T-helper 17 cell (primary cell): ENCODE results near the gene THAP4. TPM values are rescaled to one million over a fixed set of nuclear protein-coding genes. Genes with fewer than 3 reads are reported as not detected.

ENCODE experiments used
- ATAC-seq: fragments of 150-1000 bp; cut with Tn5 transposase; 2 replicates; pipeline ENCODE4 v1.10.0; 2021; ENCODE audit warnings: mild to moderate bottlenecking, moderate library complexity
- DNase-seq, 3 donors: peaks; one replicate each; pipeline versions ENCODE4 v3.0.0 to v3.0.0-alpha.2; 2020 to 2021
- H3K9me3 ChIP-seq: one replicate; pipeline ENCODE4 v1.7.0; 2013; ENCODE audit warnings: low read length, mild to moderate bottlenecking; ENCODE audit not compliant: control insufficient read depth, poor library complexity, severe bottlenecking
- H3K27ac Mint-ChIP-seq: one replicate; pipeline ENCODE4 v1.8.0; 2022; ENCODE audit warnings: mild to moderate bottlenecking, moderate library complexity, mixed read lengths
- H3K27me3 Mint-ChIP-seq: one replicate; pipeline ENCODE4 v1.8.0; 2022; ENCODE audit warnings: mixed read lengths
- H3K36me3 Mint-ChIP-seq: one replicate; pipeline ENCODE4 v1.8.0; 2022; ENCODE audit warnings: low read depth, mixed read lengths
- H3K4me1 Mint-ChIP-seq: one replicate; pipeline ENCODE4 v1.8.0; 2022; ENCODE audit warnings: mild to moderate bottlenecking, mixed read lengths
- H3K4me3 Mint-ChIP-seq: one replicate; pipeline ENCODE4 v1.8.0; 2022; ENCODE audit warnings: mild to moderate bottlenecking, moderate library complexity, mixed read lengths
- total RNA-seq, 4 donors: library from RNA in 2 of 4; stranded (reverse) in 2 of 4; gene quantifications; one replicate each; pipeline ENCODE4 v1.2.3 and lab custom pipeline; 2022 to 2026

The THAP4 gene, protein sequence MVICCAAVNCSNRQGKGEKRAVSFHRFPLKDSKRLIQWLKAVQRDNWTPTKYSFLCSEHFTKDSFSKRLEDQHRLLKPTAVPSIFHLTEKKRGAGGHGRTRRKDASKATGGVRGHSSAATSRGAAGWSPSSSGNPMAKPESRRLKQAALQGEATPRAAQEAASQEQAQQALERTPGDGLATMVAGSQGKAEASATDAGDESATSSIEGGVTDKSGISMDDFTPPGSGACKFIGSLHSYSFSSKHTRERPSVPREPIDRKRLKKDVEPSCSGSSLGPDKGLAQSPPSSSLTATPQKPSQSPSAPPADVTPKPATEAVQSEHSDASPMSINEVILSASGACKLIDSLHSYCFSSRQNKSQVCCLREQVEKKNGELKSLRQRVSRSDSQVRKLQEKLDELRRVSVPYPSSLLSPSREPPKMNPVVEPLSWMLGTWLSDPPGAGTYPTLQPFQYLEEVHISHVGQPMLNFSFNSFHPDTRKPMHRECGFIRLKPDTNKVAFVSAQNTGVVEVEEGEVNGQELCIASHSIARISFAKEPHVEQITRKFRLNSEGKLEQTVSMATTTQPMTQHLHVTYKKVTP
- total RNA-seq (10 to 100 TPM; 28.0 to 36.9 TPM), total RNA-seq (lab: John Stamatoyannopoulos, UW) (28.3 to 34.6 reads per million in 2 donors)

DNA sequence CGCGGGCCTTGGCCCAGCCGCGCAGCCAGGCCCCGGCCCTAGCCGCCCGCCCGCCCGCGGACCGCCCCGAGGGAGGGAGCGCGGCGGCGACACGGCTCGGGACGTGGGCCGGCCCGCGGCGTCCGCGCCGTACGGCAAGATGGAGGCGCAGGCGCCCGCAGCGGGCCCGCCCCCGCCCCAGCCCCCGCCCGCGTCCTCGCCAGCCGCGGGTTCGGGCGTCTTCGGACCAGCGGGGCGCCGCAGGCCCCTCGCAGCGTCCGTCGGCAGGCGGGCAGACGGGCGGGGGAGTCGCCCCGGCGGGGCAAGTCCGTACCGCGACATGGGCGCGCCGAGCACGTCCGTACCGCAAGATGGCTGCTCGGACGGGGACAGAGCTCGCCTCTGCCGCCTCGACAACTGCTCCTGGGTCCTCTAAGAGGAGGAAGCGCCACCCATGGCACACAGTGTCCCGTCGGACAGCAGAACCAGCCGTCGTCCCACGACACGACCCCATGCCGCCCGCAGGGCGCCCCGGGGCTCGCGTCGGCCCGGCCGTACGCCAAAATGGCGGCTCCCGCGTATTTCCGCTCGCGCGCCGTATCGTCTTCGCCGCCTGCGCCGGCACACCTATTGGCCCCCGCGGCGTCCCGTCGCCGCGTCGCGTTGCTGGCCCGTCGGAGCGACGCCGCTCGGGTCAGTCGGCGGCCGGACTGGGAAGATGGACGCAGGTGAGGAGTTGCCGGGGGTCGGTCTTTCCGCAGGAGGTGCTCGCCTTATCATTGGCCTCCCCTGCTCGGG, at the start of gene THAP4, which contains the start of gene ATG4B:
TSS of gene THAP4 (minus strand) at position 141 of the 777 bp plus-strand sequence. CDS start 141 bp downstream, outside the sequence.
TSS of gene ATG4B (plus strand) at position 676 of the 777 bp plus-strand sequence. CDS start at position 698, 22 bp downstream.
- peak; percentile 63 to 71 (median 67) for DNase-seq
- Mint-ChIP-seq H3K27me3 (no peaks in the 10 kb centered on the region), H3K4me3 (peak within 1 kb of the TSS; percentile 96), H3K27ac (peak within 1 kb of the TSS; percentile 93), H3K36me3 (peaks cover 10% of the 10 kb centered on the region), H3K4me1 (peaks cover 38% of the 10 kb centered on the region)
- peak; percentile 76 for ATAC-seq
- no peaks in the 10 kb centered on the region for H3K9me3 ChIP-seq

DNA sequence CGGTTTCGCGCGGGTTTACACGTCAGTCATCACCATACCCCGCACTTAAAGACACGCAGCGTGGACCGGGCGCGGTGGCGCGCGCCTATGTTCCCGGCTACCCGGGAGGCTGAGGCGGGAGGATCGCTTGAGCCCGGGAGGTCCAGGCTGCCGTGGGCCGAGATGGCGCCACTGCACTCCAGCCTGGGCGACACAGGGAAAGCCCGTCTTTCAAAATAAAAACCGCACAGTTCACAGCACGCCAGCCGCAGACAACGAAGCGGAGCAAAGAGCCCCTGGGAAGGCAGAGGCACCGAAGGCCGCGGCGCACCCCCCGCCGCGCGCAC, 49.3 kb upstream of the THAP4 start:
- Mint-ChIP-seq H3K27ac (peak overlapping the region; percentile 57), H3K4me3 (peak overlapping the region; percentile 96), H3K36me3 (no peaks in the 10 kb centered on the region), H3K27me3 (no peaks in the 10 kb centered on the region), H3K4me1 (peaks cover 14% of the 10 kb centered on the region)
- DNase-seq, result no peak
- ATAC-seq, result no peak
- H3K9me3 ChIP-seq, result no peaks in the 10 kb centered on the region

DNA sequence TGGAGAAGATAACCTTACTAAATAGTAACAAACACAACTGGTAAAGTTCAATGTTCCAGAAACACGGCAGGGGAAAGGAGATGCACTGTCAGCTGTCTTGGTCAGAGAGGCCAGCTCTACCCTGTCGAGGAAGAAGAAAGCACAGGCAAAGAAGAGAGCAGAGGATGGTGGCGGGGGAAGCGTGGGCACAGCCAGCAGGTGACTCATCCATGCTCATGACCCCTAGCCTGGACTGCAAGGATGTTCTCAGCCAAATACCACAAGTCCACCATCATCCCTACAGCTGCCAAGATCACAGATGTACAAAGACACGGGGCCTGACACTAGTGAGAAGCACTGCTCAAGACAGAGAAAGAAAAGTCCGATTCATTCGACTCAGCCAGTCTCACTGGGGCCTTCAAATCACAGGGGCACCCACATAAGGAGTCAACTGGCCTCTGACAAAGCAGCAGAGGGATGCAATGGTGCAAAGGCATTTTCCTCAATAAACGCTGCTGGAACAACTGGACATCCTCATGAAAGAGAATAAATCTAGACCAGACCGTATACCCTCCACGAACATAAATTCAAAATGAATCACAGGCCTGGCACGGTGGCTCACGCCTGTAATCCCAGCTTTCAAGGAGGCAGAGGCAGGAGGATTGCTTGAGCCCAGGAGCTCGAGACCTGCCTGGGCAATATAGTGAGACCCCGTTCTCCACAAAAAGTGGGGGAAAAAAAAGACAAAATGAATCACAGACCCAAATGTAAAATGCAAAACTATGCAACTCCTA, 44.1 kb upstream of the THAP4 start:
- H3K27ac Mint-ChIP-seq, result peak overlapping the region; percentile 37
- H3K27me3 Mint-ChIP-seq, result no peaks in the 10 kb centered on the region
- H3K36me3 Mint-ChIP-seq, result no peaks in the 10 kb centered on the region
- H3K4me3 Mint-ChIP-seq, result no peak overlapping the region
- no peaks in the 10 kb centered on the region for H3K9me3 ChIP-seq
- H3K4me1 Mint-ChIP-seq, result peaks cover 9% of the 10 kb centered on the region
- no peak for ATAC-seq
- no peak for DNase-seq

DNA sequence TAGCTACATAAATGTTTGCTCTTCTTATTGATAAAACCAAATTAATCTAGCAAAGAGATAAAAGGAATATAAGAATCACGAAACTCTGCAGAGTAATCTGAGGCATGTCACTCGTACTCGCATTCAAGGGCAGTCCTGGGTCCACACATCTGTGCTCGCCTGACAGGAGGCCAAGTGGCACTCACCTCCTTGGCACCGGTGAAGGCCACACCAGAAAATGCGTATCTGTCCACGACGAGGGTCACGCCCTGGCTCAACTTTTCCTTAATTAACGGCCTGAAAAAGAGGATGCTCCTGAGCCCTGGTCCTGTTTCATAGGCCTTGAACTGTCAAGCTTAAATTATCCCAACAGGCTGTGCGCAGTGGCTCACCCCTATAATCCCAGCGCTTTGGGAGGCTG, 43.1 kb upstream of the THAP4 start:
- Mint-ChIP-seq H3K27ac (peak overlapping the region; percentile 67), H3K4me3 (no peak overlapping the region), H3K27me3 (no peaks in the 10 kb centered on the region), H3K4me1 (peaks cover 7% of the 10 kb centered on the region), H3K36me3 (no peaks in the 10 kb centered on the region)
- no peak for ATAC-seq
- DNase-seq, result no peak
- H3K9me3 ChIP-seq, result no peaks in the 10 kb centered on the region

DNA sequence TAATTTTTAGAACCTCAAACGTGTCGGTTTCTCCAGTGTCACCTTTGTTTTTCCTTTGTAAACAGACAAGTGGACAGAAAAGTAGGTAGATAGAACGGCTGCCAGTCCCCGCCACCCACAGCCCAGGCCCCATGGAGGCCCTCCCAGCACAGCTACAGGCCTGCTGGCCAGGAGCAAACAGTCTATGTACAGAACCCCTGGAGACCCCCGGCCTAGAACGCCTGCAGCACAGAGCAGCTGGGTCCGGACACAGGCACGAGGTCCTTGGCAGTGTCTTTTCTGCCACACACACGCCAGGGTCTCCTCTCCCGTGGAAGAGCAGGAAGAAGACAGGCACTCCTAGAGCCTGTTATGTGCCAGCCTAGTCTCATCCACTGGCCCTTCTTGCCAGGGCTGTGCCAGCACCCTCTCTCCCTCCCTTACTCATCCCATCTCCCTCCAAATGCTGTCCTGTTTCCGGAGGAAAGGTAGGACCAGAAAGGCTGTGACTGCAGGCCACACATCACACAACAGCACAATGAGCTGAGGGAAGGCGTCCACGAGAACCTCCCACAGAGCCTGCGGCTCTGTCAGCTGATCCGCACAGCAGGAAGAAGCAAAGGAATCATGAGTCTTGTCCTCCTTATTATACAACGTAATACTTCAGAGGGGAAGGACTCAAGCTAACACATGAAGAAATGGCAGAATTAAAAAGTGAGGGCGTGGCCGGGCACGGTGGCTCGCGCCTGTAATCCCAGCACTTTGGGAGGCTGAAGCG, 42.0 kb upstream of the THAP4 start:
- H3K4me3 Mint-ChIP-seq, result peak overlapping the region; percentile 43
- DNase-seq (no peak), ATAC-seq (no peak)
- no peaks in the 10 kb centered on the region for H3K36me3 Mint-ChIP-seq
- no peaks in the 10 kb centered on the region for H3K9me3 ChIP-seq
- peaks cover 4% of the 10 kb centered on the region for H3K4me1 Mint-ChIP-seq
- no peaks in the 10 kb centered on the region for H3K27me3 Mint-ChIP-seq
- H3K27ac Mint-ChIP-seq, result peak overlapping the region; percentile 67

DNA sequence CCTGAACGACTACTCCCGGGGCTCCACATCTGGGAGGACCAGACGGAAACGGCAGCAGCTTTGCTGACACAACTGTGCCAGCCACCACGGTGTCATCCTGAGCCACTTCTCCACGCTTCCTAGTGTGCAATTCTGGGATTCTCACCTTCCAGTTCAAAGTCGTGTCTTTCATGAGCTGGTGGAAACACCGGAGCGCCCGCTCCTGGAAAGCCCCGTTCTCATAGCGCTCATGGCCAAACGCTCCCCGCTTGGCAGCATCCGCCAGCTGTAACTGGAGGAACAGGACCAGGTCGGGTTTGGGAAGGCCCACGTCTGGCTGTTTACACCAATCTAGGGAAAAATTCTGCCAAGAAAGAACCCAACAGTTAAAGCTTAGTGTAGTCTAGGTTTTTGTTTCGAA, 41.3 kb upstream of the THAP4 start:
- H3K36me3 Mint-ChIP-seq, result no peaks in the 10 kb centered on the region
- ATAC-seq (no peak), DNase-seq (no peak)
- no peaks in the 10 kb centered on the region for H3K9me3 ChIP-seq
- H3K4me3 Mint-ChIP-seq, result no peak overlapping the region
- no peak overlapping the region for H3K27ac Mint-ChIP-seq
- H3K27me3 Mint-ChIP-seq, result no peaks in the 10 kb centered on the region
- H3K4me1 Mint-ChIP-seq, result peaks cover 11% of the 10 kb centered on the region

DNA sequence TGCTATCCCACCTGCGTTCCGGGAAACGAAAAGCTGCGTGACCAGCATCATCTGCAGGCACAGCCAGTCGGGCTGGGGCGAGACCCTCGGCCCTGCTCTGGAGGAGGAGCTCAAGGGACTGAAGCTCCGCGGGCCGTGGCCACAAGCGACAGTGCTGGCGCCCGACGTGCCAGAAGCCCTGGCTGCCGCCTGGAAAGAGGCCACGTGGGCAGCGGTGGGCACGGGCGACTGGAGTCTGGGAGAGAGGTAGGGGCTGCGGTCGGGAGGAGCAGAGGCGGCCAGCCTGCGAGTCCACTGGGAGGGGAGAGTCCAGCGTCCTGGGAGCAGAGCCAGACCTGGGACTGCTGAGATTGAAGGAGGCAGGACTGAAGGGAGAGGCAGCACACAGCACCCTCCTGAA, 40.4 kb upstream of the THAP4 start:
- no peak overlapping the region for H3K4me3 Mint-ChIP-seq
- H3K4me1 Mint-ChIP-seq, result peaks cover 11% of the 10 kb centered on the region
- no peaks in the 10 kb centered on the region for H3K27me3 Mint-ChIP-seq
- no peak for ATAC-seq
- no peaks in the 10 kb centered on the region for H3K36me3 Mint-ChIP-seq
- H3K27ac Mint-ChIP-seq, result no peak overlapping the region
- no peaks in the 10 kb centered on the region for H3K9me3 ChIP-seq
- DNase-seq, result no peak

DNA sequence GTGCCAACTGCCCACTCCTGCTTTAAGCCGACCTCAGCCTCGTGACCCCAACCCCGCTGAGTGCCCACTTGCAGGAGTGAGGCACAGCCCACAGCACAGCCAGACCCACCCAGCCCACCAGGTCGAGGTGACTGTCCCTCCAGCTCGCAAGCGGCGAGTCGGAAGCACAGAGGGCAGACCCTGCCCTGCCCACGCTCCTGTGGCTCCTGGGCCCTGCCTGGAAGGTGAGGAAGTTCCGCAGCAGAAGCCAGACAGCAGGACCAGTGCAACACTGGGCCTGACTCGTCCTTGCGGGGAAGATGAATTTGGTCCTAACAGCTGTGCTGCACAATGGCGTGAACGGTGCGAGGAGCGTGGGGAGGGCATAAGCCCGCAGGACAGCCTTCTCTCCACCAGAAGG, 39.7 kb upstream of the THAP4 start:
- ATAC-seq, result no peak
- Mint-ChIP-seq H3K4me1 (peaks cover 13% of the 10 kb centered on the region), H3K27ac (no peak overlapping the region)

DNA sequence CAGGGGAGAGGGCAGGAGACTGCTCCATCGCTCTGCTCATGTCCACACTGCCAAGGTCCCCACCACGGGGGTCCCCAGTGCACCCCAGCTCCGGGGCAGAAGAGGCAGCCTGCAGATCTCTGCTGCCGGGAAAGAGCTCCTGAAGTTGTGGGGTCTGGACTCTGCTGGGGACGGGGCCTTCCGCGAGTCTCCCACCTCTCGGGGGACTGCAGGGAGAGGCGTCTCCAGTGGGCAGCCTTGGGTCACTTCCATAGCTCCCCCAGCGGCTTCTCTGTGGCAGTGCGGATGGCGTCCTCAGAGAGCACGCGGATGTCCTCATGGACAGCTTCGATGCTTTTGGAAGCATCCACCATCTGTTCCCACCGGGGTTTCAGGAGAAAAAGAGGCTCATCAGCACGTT, 38.9 kb upstream of the THAP4 start:
- no peaks in the 10 kb centered on the region for H3K9me3 ChIP-seq
- Mint-ChIP-seq H3K27me3 (no peaks in the 10 kb centered on the region), H3K4me1 (peaks cover 13% of the 10 kb centered on the region), H3K27ac (no peak overlapping the region), H3K4me3 (no peak overlapping the region), H3K36me3 (no peaks in the 10 kb centered on the region)
- no peak for ATAC-seq
- no peak for DNase-seq

More for the DNA sequence above, 39.7 kb upstream of the THAP4 start:
- Mint-ChIP-seq H3K4me3 (no peak overlapping the region), H3K36me3 (no peaks in the 10 kb centered on the region), H3K27me3 (no peaks in the 10 kb centered on the region)
- no peak for DNase-seq
- H3K9me3 ChIP-seq, result no peaks in the 10 kb centered on the region

DNA sequence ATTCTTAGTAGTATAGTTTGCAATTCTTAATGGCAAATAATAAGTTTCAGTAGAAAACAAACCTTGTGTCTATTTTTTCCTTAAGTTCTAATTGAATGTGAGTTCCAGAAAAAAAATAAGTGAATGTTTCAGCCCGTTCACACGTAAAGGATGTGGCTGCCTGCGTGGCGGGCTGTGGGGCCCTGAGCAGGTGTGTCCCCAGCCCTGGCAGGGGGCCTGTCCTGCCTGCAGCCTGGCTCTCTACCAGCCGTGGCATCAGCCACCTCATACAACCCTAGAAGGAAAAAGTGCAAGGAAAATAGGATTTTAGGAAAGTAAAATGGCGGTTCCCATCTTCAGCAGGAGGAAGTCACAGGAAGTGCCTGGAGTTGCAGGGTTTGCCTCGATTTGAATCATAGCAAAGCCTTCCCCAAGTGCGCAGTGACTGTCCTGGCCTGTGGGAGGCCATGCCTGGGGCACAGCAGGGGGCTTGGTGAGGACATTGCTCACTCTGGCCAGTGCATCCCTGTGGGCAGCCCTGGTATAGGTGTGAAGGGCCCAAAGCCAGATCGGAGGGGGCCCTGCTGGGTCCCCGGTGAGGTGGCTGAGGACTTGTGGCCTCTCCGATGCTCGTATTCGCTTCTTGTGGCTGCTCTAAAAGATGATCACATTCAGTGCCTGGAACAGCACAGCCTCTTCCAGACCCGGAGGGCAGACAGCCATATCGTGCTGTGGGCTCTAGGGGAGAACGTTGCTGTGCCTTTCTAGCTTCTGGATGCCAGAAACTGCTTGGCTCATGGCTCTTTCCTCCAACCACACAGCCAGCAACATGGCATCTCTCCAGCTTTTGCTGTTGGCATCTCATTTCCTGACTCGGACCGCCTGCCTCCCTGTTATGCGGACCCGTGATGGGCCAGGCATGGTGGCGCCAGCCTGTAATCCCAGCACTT, 37.1 kb upstream of the THAP4 start:
- no peaks in the 10 kb centered on the region for H3K27me3 Mint-ChIP-seq
- ATAC-seq (no peak), DNase-seq (no peak)
- no peaks in the 10 kb centered on the region for H3K36me3 Mint-ChIP-seq
- peaks cover 9% of the 10 kb centered on the region for H3K4me1 Mint-ChIP-seq
- H3K4me3 Mint-ChIP-seq, result peak overlapping the region; percentile 58
- H3K9me3 ChIP-seq, result no peaks in the 10 kb centered on the region
- H3K27ac Mint-ChIP-seq, result peak overlapping the region; percentile 67

DNA sequence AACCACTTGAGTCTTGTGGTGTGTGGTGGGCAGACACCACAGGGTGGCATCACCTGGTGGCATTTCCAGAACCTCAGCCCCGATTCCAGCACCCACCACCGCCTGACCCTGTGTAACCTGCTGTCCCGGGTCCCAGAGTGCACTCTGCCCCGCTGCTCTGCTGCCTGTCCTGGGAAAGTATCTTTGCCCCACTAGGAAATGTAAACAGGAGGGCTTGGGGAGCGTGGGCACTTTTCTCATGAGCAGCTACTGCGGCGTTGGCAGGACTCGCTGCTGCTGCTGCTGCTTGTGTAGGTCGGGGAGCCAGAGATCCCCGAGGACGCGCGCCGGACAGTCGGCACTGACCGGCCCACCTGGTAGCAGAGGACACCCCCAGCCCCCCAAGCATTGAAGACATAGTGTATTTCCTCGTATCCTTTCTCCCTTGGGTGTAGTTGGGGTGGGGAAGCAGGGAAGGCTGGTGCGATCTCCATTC, 36.3 kb upstream of the THAP4 start:
- H3K27ac Mint-ChIP-seq, result peak overlapping the region; percentile 67
- H3K36me3 Mint-ChIP-seq, result no peaks in the 10 kb centered on the region
- H3K9me3 ChIP-seq, result no peaks in the 10 kb centered on the region
- no peak overlapping the region for H3K4me3 Mint-ChIP-seq
- DNase-seq, result no peak
- ATAC-seq, result peak; percentile 40
- no peaks in the 10 kb centered on the region for H3K27me3 Mint-ChIP-seq
- peaks cover 9% of the 10 kb centered on the region for H3K4me1 Mint-ChIP-seq
